GM11168 (cell line): ENCODE measurements around the gene GINS1.
"Not testable (repeated sequence)": the region's sequence is repeated elsewhere in the genome, so short reads cannot be mapped to it uniquely, and the experiment has no call there.

Source experiments
- in situ Hi-C: fragments of 300-500 bp; cut with MboI; formaldehyde crosslinking; loops from one replicate; pipeline ENCODE4 v1.12.0; 2022; ENCODE audit warnings: low sequenced_read_pairs; ENCODE audit not compliant: unreplicated experiment

GINS1 gene

GRCh38 chr20:25470045-25470444 lies 62.6 kb downstream of the GINS1 start:
- in situ Hi-C loops: no loop called here

GRCh38 chr20:25471020-25471419 lies 63.5 kb downstream of the GINS1 start:
- in situ Hi-C loops: no loop called here

- in situ Hi-C loops: not testable (repeated sequence)
These were observed 65.8 kb downstream of the GINS1 start for GRCh38 chr20:25473297-25473696.

GRCh38 chr20:25476106-25477013 lies 68.9 kb downstream of the GINS1 start:
- in situ Hi-C loops: no loop called here

- in situ Hi-C loops: no loop called here
These were observed 69.8 kb downstream of the GINS1 start for GRCh38 chr20:25477014-25477882.

- in situ Hi-C loops: no loop called here
These were observed 71.6 kb downstream of the GINS1 start for GRCh38 chr20:25478889-25479568.

GRCh38 chr20:25479638-25480037 lies 72.2 kb downstream of the GINS1 start:
- in situ Hi-C loops: no loop called here

GRCh38 chr20:25480156-25480555 lies 72.7 kb downstream of the GINS1 start:
- in situ Hi-C loops: no loop called here

GRCh38 chr20:25480797-25481196 lies 73.3 kb downstream of the GINS1 start:
- in situ Hi-C loops: no loop called here

GRCh38 chr20:25481235-25481917 lies 73.9 kb downstream of the GINS1 start:
- in situ Hi-C loops: no loop called here

- in situ Hi-C loops: no loop called here
These were observed 74.4 kb downstream of the GINS1 start for GRCh38 chr20:25481918-25482253.

GRCh38 chr20:25483431-25484132 lies 76.1 kb downstream of the GINS1 start:
- in situ Hi-C loops: no loop called here

- in situ Hi-C loops: no loop called here
These were observed 76.9 kb downstream of the GINS1 start for GRCh38 chr20:25484224-25484846.

GRCh38 chr20:25484911-25485511 lies 77.5 kb downstream of the GINS1 start:
- in situ Hi-C loops: no loop called here

GRCh38 chr20:25485872-25486271 lies 78.4 kb downstream of the GINS1 start:
- in situ Hi-C loops: no loop called here

- in situ Hi-C loops: no loop called here
These were observed 78.9 kb downstream of the GINS1 start for GRCh38 chr20:25486377-25486776.

- in situ Hi-C loops: no loop called here
These were observed 79.8 kb downstream of the GINS1 start for GRCh38 chr20:25487306-25487705.

GRCh38 chr20:25487975-25488374 lies 80.5 kb downstream of the GINS1 start:
- in situ Hi-C loops: no loop called here
